ENCODE results near the gene FAM20C.

Gene FAM20C

DNA sequence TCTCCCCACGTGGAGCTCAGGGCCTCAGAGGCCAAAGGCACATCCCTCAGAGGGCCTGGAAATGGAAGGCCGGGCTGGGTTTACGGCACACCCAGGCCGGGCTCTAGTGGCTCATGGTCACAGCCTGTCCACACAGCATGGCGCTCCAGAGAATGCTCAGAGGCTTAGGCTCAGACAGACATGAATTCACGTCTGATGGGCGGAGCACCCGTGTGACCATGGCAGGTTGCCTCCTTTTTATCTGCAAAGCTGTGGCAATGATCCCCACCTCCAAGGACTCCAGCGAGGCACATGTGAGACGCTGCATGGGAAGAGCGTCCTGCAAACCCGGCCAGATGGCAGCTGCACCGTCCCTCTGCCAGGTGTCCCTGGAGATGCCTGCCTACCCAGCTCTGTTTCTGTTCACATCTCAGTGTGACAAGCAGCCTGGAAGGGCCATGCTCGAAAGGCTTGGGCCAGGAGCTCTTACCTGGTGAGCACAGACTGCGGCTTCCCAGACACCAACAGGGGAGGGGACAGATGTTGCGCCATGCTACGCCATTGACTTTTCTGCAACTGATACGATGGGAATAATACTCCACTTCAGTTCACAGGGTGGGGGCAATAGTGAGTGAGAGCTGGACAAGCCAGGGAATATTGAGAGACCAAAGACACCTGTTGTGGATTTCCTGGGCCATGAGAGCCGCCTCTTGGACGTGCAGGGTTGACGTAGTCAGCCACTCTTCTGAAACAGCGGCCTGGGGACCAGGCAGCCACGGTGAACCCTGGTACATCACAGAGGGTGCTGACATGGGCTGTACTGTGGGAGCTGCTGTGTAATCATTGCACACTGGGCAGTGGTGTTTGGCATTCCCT is 34.4 kb upstream of the FAM20C start:
- no peak overlapping the region for H3K4me3 ChIP-seq (ENCODE audit: low read length)
- DNase-seq (ENCODE audit: low read depth, low spot score): no peak

DNA sequence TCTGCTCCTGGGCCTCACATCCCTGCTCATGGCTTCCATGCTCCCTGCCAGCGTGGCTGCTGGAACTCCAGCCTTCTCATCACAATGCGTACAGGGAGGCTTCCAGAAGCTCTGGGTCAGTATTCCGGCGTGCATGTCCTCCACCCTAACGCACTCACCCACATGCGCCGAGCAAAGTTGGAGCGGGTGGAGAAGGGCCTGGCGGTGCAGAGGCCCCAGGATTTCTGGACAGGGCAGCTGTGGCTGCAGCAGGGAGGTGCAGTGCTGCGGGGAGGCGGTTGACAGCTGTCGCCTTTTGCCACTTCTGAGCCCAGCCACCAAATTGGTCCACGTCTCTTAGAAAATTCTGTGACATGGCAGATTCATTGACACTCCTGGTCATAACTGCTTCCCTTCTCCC is 33.6 kb upstream of the FAM20C start:
- H3K4me3 ChIP-seq (ENCODE audit: low read length): no peak overlapping the region
- DNase-seq (ENCODE audit: low read depth, low spot score): no peak

DNA sequence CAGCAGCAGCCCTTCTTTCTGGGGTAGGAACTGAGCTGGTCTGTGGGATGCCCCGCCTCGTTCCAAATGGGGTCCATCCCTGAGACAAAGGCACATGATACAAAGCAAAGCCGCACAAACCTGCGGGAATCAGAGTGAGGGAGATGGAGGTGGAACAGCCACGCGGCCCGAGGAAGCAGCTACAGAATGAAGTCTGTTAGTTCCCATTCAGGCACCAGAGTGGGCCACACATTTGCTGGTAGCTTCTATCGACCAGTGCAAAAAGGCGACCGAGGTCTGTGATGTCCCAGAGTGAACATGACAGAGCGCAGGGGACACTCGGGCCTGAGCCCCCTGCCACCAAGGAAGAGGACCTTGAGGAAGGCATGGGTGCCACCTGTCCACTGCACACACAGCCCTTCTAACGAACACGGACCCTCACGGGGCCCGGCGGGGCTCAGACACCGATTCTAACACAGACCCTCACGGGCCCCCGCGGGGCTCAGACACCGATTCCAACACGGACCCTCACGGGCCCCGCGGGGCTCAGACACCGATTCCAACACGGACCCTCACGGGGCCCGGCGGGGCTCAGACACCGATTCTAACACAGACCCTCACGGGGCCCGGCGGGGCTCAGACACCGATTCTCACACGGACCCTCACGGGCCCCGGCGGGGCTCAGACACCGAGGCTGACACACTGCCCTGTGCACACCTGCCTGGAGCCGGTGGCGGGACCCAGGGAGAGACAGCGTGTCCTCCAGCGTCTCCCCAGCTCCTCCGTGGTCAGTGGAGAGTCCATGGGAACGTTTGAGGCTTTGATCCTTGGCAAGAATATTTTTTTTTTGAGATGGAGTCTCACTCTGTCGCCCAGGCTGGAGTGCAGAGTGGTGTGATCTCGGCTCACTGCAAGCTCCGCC is 32.8 kb upstream of the FAM20C start:
- no peak overlapping the region for H3K4me3 ChIP-seq (ENCODE audit: low read length)
- no peak for DNase-seq (ENCODE audit: low read depth, low spot score)

DNA sequence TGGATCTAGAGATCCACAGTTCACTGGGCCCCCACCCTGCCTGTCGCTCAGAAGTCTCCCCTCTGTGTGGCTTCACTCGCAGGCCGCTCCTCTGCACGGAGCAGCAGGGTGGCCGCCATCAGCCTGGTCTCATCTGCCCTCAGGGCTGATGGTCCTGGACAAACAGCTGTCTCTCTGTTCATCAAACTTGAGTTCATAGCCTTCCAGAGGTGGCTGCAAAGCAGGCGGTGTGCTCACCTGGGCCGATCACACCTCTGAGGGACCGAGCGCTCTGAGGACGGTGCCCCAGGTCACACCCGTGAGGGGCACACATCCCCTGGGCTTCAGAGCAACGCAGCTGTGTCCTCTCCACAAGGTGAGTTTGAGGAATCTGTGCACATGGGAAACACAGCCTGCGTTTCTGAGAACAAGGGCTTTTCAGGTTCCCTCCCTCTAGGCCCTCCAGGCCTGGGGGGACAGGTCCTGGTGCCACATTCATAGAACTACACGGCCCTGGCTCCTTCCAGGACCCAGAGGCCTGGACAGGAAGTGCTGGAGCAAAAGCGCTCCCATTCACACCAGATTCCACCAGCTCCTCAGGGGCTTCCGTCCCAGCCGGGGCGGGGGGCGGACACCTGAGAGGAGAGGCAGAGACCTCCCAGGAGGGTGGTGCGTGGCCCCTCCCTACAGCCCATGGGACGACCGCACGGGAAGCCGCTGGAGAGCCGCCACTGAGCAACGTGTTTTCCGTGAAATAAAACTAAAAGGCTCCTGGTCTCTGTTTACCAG is 31.2 kb upstream of the FAM20C start:
- DNase-seq (ENCODE audit: low read depth, low spot score): no peak
- no peak overlapping the region for H3K4me3 ChIP-seq (ENCODE audit: low read length)

DNA sequence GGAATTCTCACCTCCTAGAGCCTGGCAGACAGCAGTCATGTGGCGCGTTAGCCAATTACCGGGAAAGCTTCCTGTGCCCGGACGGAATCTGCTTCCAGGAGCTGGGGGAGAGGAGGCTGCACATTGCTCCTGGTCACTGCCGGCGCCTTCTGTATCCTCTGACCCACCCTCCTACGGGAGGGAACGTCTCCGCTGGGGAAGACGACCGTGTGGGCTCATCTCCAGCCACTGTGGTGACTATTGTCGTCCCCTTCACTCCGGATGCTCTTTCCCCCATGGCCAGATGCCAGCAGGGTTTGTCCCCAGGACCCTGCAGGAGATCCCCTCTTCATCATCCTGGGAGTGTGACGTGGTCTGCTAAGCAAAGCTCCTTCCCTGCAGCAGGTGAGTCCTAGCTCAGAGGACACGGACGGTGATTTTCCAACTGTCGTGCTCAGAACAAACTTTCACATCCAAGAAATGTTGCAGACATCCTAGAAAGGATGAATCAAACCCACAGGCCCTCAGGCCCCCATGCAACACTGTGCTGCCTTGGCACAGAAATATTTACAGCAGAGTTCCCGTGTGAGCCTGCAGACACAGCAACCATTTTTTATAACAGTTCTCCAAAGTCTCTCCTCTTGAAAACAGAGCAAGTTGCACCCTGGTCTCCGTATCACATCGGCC is 29.6 kb upstream of the FAM20C start:
- DNase-seq (ENCODE audit: low read depth, low spot score): no peak
- H3K4me3 ChIP-seq (ENCODE audit: low read length): no peak overlapping the region

DNA sequence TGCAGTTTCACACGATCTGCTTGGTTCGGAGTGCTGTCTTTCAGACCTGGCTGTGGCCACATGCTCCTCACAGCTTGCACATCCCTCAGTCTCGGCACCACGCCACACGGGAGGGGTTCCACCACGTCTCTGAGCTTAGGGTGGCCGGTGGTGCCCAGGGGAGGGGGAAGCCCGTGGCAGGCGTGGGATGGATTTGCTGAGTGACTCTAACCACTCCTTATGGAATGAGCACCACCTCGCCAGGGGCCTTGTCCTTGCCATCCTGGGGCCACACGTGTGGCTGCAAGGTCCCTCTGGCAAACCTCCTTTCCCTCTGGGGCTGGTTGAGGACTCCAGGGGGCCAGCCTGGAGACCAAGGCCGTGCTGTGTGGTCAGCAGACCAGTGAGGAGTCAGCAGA is 29.1 kb upstream of the FAM20C start:
- H3K4me3 ChIP-seq (ENCODE audit: low read length): no peak overlapping the region

DNA sequence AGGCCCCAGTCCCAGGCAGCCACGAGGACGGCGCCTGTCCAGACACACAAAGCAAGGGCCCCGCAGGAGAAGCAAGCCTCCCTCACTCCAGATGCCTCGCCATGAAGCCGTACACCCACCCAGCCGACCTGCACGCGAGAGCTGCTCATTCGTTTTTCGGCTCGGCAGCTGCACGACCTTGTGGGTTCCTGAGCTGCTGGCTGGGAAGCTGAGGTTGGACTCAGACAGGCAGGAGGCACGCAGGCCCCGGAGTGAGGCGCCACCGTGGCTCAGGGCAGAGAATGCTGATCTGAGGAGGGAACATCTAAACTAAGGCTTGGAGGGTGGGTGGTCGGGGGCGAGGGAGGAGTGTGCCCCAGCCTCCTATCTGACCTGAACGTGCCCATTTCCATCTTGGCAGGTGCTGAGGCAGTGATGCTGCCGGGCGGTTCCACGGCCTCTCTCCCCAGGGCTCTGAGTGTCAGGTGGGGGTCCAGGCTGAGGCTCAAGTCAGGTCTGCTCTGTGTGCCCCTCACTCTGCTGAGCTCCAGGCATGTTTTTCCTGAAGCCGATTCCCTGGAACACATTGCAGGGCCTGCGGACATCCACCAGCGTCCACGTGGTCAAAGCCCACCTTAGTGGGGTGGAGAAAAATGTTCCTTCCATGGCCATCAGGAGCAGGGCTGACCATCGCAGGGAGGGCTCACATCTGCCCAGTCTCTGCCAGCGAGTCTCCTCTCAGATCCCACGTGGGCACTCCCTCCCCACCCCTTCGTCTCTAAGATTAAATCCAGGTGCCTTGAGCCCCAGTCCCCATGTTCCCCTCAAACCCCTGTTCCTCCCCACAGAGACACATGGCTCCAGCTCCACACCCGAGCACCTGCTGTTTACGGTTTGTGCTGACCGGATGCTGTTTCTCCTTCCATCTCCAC is 28.1 kb upstream of the FAM20C start:
- DNase-seq (ENCODE audit: low read depth, low spot score): no peak
- no peak overlapping the region for H3K4me3 ChIP-seq (ENCODE audit: low read length)

More for the DNA sequence above, 29.1 kb upstream of the FAM20C start:
- no peak for DNase-seq (ENCODE audit: low read depth, low spot score)

DNA sequence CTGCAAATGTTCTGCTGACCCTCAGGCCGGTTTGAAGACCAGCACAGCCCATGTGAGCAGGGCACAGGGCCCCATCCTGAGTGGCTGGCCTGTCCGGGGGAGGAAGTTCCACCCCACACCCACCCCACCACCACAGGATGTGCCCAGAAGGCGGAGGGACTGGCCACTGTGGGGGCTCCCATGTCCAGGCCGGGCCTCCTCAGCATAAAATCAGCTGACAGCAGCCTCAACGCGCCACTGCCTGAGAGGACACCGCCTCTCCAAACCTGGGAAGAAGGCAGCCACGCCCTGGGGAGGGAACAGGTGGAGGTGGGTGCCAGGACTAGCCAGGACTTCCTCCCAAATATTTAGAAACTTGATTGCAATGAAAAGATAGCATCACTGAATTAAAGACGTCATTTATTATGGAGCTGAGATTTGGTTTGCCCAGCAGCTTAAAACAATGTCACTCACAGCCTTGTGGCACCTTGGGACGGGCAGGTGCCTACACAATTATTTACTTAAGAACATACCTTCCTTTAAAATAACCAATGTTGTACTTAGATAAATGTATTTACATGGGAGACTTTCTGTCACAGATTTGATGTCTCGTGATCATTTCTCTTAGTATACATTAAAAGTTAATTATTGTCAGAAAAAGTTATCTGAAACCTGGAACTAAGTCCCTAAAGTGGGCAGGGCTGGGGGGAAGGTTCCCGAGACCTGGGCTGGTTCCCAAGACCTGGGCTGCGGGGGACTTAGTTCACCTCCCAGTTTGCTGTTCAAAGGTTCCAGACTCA is 27.3 kb upstream of the FAM20C start:
- no peak for DNase-seq (ENCODE audit: low read depth, low spot score)
- no peak overlapping the region for H3K4me3 ChIP-seq (ENCODE audit: low read length)

DNA sequence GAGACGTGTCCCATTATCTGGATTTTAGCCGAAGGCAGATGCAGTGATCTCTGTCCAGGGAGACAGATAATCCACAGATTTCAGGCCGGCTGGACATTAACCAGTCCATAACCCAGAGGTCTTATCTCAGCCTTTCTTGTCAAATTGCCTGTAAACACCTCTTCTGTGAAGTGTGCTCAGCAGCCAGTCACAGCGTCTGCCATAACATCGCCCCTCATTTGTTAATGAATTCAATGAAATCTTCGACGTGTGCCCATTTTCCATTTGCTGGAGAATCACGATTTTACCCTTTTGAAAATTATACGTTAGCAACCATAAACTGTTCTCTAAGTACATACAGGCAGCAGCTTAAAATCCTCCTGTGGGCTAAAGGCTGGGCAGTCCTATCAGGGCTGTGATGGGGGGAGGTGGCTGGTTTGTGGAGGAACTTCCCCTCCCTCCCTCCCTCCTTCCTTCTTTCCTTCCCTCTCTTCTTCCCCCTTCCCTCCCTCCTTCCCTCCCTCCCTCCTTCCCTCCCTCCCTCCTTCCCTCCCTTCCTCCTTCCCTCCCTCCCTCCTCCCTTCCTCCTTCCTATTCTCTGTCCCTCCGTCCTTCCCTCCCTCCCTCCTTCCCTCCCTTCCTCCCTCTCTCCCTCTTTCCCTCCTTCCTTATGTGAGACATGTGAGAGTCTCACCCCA is 26.6 kb upstream of the FAM20C start:
- no peak for DNase-seq (ENCODE audit: low read depth, low spot score)
- H3K4me3 ChIP-seq (ENCODE audit: low read length): no peak overlapping the region

DNA sequence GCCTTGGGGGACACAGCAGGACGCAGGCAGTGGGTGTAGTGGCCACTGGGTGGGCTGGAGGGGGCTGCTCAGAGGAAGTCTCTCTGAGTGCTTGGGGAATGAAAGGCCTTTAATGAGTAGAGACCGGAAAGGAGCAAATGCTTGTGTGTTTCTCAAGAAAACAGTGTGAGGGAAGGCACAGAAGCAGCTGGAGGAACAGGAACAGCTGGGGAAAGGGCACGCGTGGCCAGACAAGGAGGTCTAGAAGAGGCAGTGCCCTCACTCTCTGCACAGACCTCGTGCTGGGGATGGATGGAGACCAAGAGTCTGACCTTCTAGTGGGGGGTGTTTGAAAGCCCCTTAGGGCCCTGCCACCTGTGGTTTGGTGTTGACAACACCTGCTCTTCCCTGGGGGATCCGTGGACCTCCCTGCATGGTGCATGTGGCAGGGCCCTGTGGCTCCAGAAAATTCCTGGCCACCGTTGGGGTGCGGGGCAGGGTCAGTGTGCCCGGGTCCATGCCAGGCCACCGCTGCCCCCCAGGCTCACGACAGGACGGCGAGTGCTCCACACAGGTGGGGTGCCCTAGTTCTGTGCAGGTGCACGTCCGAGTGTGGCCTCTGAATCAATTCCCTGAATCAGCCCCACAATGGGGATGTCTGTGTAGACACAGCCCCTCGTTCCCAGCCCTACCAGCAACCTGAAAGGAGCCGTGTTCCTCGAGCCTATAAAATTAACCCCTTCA is 25.9 kb upstream of the FAM20C start:
- no peak for DNase-seq (ENCODE audit: low read depth, low spot score)
- no peak overlapping the region for H3K4me3 ChIP-seq (ENCODE audit: low read length)

DNA sequence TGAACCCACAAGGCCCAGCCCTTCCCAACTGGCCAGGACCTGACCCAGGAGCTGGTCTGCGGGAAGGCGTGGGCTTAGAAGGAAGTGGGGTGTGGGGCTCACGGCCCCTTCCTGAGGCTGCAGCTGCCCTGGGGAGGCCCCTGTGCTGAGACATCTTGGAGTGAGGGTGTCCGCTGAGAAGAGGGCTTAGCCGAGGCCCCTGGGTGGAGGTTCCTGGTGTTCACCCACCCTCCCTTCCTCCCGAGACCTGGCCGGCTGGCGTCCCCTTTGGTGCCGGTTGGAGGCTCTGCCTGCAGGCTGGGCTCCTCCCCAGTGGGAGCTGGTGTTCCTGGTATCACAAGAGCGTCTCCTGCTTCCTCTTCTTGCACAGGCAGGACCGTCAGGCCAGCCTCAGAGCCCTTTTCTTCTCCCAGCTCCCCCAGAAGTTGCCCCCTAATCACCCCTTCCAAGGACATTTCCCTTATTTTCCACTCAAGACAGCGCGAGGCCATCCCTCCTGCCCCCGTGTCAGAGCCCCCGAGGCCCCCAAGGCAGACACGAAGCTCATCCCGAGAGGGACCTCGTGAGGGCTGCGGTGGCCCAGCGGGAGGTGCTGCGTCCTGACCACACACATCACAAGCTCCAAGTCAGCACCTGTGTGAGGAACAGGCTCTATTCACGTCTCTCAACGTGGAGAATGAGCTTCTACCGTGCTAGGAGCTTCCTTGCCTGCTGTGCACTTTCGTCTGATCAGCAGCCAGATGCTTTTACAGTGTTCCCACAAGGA is 25.1 kb upstream of the FAM20C start:
- no peak for DNase-seq (ENCODE audit: low read depth, low spot score)
- H3K4me3 ChIP-seq (ENCODE audit: low read length): no peak overlapping the region

DNA sequence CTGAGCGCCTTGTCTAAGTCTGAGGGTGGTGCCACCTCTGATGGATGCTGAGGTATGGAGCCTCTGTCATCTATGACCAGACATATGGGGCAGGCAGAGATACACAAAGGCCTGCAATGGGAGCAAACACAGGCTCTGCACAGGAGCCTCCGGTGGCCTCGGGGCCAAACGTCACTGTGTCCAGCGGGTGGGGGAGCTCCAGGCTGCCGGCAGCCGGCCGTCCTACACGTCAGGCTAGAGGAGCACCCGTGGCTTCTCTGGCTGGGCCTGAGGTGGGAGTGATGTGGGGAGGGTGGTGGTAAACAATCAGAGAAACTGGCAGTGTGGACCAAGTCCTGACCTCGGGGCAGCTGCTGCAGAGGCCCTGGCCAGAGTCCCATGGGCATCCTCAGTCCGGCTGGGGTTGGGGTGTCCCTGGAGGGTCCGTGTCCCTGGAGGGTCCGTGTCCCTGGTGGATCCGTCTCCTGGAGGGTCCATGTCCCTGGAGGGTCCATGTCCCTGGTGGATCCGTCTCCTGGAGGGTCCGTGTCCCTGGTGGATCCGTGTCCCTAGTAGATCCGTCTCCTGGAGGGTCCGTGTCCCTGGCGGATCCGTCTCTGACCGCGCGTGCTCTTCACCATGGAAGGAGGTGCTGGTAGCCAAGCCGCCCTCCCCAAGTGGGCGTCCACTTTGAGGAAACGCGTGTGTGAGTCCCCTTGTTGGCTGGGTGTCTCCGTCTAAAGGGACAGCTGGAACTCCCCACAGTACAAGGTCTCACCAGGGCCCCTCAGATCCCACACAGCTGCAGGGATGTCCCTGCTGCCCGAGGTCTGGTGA is 24.2 kb upstream of the FAM20C start:
- DNase-seq (ENCODE audit: low read depth, low spot score): no peak
- H3K4me3 ChIP-seq (ENCODE audit: low read length): no peak overlapping the region

DNA sequence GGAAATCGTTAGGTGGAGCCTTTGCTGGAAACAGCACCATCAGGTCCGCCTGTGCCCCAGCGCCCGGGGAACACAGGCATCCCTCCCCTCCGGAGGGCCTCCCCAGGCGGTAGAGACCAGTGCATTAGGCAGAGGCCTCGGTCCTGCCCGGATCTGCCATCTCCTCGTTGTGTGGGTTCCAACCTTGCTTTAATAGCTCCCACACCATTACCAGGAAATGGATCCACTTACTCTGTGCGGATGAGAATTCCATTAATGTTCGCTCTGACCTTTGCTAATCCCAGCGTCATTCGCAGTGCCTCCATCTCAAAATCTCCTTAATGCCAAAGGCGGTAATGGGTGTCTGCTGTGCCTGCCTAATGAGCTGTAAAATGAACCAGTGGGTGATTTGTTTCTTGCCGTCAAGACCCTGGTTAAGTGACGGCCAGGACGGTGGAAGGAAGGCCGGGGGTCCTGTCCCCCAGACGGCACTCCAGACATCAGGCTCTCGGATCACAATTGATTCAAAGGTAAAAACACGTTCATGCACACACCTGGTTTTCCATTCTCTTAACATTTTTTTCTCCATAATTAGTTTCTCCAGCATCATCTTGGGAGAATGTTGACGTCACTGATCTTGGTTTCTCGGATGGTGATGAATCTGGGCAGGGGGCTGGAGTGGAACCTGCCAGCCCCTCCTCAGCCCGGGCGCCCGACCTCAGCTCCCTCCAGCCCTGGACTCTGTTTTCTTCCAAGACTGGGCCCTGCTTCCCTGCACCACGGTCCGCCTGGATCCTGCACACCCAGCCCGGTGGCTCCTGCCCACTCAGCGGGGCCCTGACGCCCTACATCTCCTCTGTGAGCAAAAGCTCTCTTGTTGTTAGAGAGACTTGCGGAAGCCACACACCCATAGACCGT is 22.8 kb upstream of the FAM20C start:
- no peak for DNase-seq (ENCODE audit: low read depth, low spot score)
- no peak overlapping the region for H3K4me3 ChIP-seq (ENCODE audit: low read length)

Data from Jurkat, Clone E6-1 (cell line).